HG03571 (cell line): Measurements from ENCODE around the gene WBP1.
A peak's percentile ranks its signal among the peaks of the same experiment; 100 is the strongest.
"Not testable (repeated sequence)": the region's sequence is repeated elsewhere in the genome, so short reads cannot be mapped to it uniquely, and the experiment has no call there.

ENCODE experiments used
- ATAC-seq: cut with Tn5 transposase; IDR thresholded peaks from one replicate; pipeline ENCODE4 v1.9.1; 2021; ENCODE audit not compliant: unreplicated experiment

WBP1 gene

GRCh38 chr2:74458132-74458937, at the start of gene WBP1:
TSS of gene WBP1 (plus strand) at chr2:74458438. CDS start at chr2:74458603, 165 bp downstream.
- ATAC-seq, result peak; percentile 77

DNA sequence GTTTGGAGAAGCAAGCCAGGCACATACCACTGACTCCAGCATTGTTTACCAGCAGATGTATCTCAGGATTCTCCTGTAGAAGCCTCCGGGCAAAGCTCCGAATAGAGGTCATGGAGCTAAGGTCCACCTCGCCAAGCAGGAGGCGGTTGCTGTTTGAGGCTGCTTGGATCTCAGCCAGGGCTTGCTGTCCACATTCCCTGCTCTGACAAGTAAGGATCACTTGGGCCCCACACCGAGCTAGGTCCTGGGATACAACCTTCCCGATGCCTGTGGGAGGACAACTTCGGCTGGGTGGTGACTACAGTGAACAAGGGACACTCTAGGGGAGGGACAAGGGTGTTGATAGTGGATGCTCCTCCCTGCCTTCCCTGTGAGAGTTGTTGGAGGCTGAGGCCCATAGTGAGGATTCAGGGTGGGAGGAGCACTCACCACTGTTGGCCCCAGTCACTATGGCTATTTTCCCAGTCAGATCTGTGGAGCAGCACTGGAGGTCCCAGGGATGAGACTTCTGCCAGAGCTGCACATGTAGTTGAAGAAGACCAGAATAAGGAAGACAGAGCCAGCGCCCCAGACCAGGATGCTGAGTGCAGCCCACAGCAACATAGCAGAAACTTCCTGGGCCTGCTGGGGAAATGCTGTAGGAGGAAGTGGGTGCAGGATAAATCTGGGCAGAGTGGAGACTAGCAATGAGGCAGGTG, 45.1 kb upstream of the WBP1 start:
- no peak for ATAC-seq

DNA sequence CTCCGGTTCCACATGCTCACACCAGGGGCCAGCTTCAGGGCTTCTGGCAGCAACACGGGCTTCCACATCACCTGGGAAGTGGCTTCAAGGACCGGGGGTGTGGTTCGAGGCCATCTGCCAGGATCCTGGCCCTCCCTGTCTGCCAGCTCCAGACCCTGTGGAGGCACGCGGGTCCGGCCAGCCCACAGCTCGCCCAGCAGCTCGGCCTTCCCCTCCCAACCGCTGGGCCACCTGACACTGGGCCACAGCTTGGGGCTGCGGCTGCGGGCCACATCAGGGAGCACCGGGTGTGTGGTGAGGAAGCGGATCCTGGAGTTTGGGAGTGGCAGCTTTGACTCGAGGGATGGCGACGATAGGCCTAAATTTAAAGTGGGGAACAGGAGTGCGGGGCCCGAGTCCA, 43.8 kb upstream of the WBP1 start:
- ATAC-seq, result no peak

- ATAC-seq, result no peak
Observed at GRCh38 chr2:74414881-74415761, 43.1 kb upstream of the WBP1 start.

DNA sequence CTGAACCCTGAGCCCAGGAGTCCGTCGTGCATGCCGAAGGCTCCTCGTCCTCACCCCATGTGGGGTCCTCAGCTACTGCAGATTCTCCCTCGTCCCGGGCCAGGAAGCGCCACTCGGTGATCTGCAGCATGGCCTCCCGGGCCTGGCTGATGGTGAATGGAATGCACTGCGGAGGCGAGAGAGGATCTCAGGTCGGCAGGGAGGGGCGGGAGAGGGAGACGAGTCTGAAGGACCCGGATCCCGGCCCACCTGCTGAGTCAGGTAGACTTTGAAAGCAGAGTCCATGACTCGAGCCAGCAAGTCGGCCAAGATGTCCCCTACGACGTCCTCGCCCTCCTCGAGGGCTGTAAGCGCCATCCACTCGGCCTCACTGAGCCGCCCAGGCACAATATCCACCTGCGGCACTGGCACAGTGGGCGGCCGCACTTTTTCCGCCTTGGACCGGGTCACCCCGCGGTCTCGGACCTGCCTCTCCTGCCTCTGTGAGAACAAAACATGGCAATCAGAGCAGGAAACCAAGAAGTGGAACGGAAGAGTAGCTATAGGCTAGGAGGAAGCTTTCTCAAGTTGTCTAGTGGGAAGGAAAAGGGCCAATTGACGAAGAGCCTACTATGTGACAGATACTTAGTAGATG, 42.4 kb upstream of the WBP1 start:
- no peak for ATAC-seq

- no peak for ATAC-seq
Observed at GRCh38 chr2:74416778-74417177, 41.5 kb upstream of the WBP1 start.

DNA sequence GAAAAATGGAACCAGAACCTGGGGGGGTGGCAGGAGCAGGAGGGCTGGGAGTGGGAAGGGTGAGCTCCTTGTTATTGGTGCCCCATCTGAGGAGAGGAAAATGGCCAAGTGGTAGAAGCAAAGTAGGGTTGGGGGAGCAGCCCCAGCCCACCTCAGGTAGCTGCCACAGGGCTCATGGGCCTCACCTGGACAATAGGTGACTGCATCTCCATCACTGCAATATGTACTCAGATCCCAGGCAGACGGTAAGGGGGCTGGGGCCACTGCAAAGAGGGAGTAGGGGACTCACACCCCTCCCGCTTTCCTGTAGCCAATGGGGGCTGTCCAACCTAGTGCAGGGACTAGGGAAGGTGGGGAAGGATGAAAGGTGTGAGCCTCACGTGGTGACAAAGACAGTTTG, 41.0 kb upstream of the WBP1 start:
- no peak for ATAC-seq

DNA sequence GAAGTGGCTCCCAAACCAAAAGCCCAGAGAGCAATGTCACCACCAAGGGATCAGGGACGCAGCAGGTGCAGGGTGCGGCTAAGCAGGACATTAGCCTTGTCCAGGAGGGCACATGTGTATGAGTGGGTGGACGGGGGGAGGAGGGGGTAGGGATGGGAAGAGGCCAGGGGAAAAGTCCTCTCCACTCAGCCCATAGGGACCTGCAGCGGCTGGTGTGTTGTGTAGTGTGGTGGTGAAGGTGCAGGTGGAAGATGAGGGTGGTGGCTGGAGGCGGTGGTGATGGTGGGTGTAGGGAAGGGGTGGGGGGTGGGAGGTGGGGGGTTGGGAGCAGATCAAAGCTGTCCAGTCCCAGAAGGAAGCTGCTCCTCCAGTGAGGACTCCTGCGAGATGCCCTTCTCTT, 40.5 kb upstream of the WBP1 start:
- no peak for ATAC-seq

- ATAC-seq, result no peak
Observed at GRCh38 chr2:74418312-74418711, 39.9 kb upstream of the WBP1 start.

GRCh38 chr2:74419345-74419744, 38.9 kb upstream of the WBP1 start:
- ATAC-seq, result no peak

GRCh38 chr2:74420006-74420405, 38.2 kb upstream of the WBP1 start:
- ATAC-seq, result no peak

- ATAC-seq, result not testable (repeated sequence)
Observed at GRCh38 chr2:74420443-74421103, 37.7 kb upstream of the WBP1 start.

DNA sequence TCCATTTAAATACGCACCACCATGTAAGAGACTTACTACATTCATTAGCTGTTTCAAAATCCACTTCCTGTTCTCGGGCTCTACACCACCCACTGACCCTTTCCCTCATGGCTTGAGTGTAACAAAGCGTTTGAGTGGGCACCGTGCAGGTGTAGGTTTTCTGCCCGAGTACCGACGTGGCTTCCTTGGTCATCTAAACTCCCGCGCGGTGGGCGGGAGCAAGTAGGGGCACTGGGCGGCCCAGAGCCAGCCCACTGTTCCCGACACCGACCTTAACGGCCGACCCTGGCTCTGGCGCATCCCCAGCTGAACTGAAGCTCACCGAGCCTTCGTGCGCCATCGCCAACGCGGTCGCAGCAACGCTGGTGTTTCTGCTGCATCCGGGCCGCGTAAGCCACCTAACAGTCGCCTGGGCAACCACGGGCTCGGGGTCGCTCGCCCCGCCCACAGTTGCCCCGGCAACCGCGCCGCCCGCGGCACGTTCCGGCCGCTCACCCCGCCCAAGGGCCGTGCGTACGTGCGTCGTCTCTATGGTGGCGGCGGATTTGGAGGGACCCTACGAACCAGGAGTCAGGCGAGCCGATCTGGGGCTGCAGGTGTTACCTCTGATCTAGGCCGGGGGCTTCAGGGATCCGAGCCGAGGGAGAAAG, 36.9 kb upstream of the WBP1 start, which contains the start of the genes C2orf81 and WDR54:
C2orf81 (minus strand) TSS at position 399 of the 650 bp plus-strand sequence; CDS start at position 340, 59 bp downstream.
WDR54 (plus strand) TSS at position 510 of the 650 bp plus-strand sequence. CDS start 424 bp downstream, outside the sequence.
- ATAC-seq, result peak; percentile 89

DNA sequence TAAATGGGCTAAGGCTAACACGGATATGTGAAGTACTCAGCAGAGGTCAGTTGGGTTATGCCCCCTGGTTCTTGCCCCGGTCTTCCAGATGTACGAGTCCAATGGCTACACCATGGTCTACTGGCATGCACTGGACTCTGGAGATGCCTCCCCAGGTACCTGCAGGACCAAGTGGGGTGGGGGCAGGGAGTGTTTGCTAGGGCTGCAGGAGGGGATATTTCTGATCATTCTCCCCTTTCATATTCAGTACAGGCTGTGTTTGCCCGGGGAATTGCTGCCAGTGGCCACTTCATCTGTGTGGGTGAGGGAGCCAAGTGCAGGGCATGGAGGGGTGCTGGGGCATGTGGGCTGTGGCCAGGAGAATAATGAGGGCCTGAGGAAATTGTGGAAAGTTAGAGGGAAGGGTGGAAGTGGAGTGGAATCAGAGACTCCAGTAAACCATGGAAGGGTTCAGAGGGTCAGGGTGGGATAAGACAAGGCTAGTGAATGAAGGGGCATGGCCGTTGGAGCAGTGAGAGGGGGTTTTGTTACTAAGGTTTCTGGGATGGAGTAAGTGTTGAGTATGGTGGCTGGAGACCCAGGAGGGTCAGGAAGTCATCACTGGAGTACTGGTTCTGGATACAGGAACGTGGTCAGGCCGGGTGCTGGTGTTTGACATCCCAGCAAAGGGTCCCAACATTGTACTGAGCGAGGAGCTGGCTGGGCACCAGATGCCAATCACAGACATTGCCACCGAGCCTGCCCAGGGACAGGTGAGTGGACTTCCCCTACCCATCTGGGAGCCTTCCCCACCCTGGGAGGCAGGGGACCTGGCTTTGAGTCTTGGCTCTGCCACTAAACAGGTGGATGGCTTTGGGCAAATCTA, 34.8 kb upstream of the WBP1 start:
- no peak for ATAC-seq

- no peak for ATAC-seq
Observed at GRCh38 chr2:74424139-74424992, 33.9 kb upstream of the WBP1 start.

DNA sequence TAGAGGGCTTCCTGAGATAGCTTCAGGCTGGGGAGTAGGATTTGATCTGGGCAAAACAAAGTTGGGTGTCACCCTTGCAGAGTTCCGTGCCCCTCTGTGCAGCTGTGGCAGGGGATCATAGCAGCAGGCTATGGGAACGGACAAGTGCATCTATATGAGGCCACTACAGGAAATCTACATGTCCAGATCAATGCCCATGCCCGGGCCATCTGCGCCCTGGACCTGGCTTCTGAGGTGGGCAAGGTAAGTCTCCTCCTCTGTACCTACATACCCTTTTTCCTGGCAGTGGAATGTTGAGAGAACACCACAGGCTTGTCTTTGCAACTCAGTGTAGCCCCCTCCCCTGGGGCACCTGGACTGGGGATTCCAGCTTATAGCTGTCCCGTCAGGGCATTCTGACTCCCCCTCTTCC, 33.2 kb upstream of the WBP1 start:
- ATAC-seq, result no peak

GRCh38 chr2:74425523-74425922, 32.7 kb upstream of the WBP1 start:
- ATAC-seq, result no peak
